Heart left ventricle (tissue), 16 donors: Measurements from ENCODE around the gene TPST1. TPM values are rescaled to one million over a fixed set of nuclear protein-coding genes. Genes with fewer than 3 reads are reported as not detected.
"Not testable (repeated sequence)": the region's sequence is repeated elsewhere in the genome, so short reads cannot be mapped to it uniquely, and the experiment has no call there.

Experiments used
- ATAC-seq, 4 donors: fragments of 200-7000 bp; cut with Tn5 transposase; one replicate each; pipeline ENCODE4 v1.9.1; 2020 to 2022; ENCODE audit warnings: moderate library complexity in 4 of 4, mild to moderate bottlenecking in 3 of 4, moderate number of reproducible peaks in 1 of 4
- DNase-seq, 5 donors: peaks; one replicate each; pipeline ENCODE4 v3.0.0-alpha.2; 2020
- H3K27ac ChIP-seq, 12 donors: fragments of 200-600 bp; sonication (generic) in 4 of 12; one replicate each; pipeline versions ENCODE4 v1.5.0 to v1.8.0; 2016 to 2022; ENCODE audit warnings: mild to moderate bottlenecking in 2 of 12
- H3K27me3 ChIP-seq, 9 donors: fragments of 200-600 bp; sonication (generic) in 2 of 9; one replicate each; pipeline versions ENCODE4 v1.5.1 to v1.8.0; 2016 to 2022; ENCODE audit warnings: mild to moderate bottlenecking in 3 of 9
- H3K36me3 ChIP-seq, 9 donors: fragments of 200-600 bp; sonication (generic) in 2 of 9; one replicate each; pipeline versions ENCODE4 v1.5.0 to v1.8.0; 2018 to 2022; ENCODE audit warnings: mild to moderate bottlenecking in 2 of 9
- H3K4me1 ChIP-seq, 12 donors: fragments of 200-600 bp; sonication (generic) in 4 of 12; one replicate each; pipeline versions ENCODE4 v1.5.0 to v1.8.0; 2016 to 2022; ENCODE audit warnings: mild to moderate bottlenecking in 3 of 12
- H3K4me3 ChIP-seq, 12 donors: fragments of 200-600 bp; sonication (generic) in 4 of 12; one replicate each; pipeline versions ENCODE4 v1.5.0 to v1.8.0; 2017 to 2022; ENCODE audit warnings: mild to moderate bottlenecking in 9 of 12, moderate library complexity in 4 of 12
- H3K9me3 ChIP-seq, 12 donors: fragments of 200-600 bp; sonication (generic) in 4 of 12; one replicate each; pipeline versions ENCODE4 v1.5.0 to v1.8.0; 2016 to 2022; ENCODE audit warnings: mild to moderate bottlenecking in 1 of 12
- POLR2A ChIP-seq, 2 donors: fragments of 450-650 bp; IDR thresholded peaks; one replicate each; pipeline ENCODE4 v1.6.1; 2017; ENCODE audit warnings: antibody characterized with exemption in 2 of 2, mild to moderate bottlenecking in 2 of 2, moderate library complexity in 2 of 2
- WGBS, 4 donors: extraction: QIAGEN DNeasy Blood & Tissue Kit in 2 of 4; methylation state at CpG; one replicate each; pipeline versions ENCODE4 v1.1.5 to v1.1.7; 2013 to 2018; 5-methylcytosine and 5-hydroxymethylcytosine counted together
- intact Hi-C, 10 donors: fragments of 100-400 bp; cut with DNase I; formaldehyde crosslinking; loops; one replicate each; pipeline versions ENCODE4 v1.11.1 to v1.14.2; 2022
- polyA plus RNA-seq, 2 donors: library from polyadenylated mRNA; stranded (reverse); fragments of 200-250 nt; gene quantifications; one replicate each; pipeline ENCODE4 v1.2.3, GENCODE V29; 2013
- total RNA-seq, 9 donors: library from RNA; depleted of rRNA in 2 of 9; stranded (reverse); fragments of >200 nt in 2 of 9; fragmentation: NEBNext Ultra II Directional in 3 of 9; extraction: Animal tissue kit (Norgen Biotek cat#: 25700) in 3 of 9; gene quantifications; one replicate each; pipeline versions ENCODE4 v1.1.0 to v1.2.4, GENCODE V29; 2016 to 2023
- TF ChIP-seq, protein P1 (sequence below), 12 donors: fragments of 200-600 bp; sonication (generic) in 4 of 12; IDR thresholded peaks; one replicate each; pipeline versions ENCODE4 v1.5.0 to v1.8.0; 2018 to 2022; ENCODE audit warnings: antibody characterized with exemption in 12 of 12, mild to moderate bottlenecking in 5 of 12
- donor health status: ischemic (EF 13 %, LVEDD 7.1; RV severe dilation, severe dysfunction).
- donor health status: healthy with polysubstance abuse.
- donor health status: DM: no; HTN: yes; CAD: no.
- donor health status: DM: no; HTN: no; CAD: no.
- donor health status: ischemic (EF 25% LVEDD 6.9; RV normal size, moderate dysfunction).
- donor health status: ischemic (EF 25% LVEDD 5.7; RV mildly dilated, moderate dysfunction).
- donor health status: healthy.
- donor health status: DM: yes; HTN: yes; CAD: no.
- donor health status: ischemic (EF 35%, LVEDD 5.7; RV mildly dilated, moderate dysfunction).
- donor health status: nonischemic (EF 11% LVEDD 7.7; RV severe dilation, severe dysfunction).
- donor health status: DM: yes; HTN: yes; CAD: no.
- donor health status: PGD.
- donor health status: ischemic (EF 29% LVEDD 5.4; RV normal size, mild dysfunction).
- donor health status: nonischemic (EF 23%, LVEDD 6.1; RV moderate dilation, normal function).

TPST1 gene
- total and polyA plus RNA-seq, 11 donors = 1.9 to 10.8 (median 5.5) TPM

DNA sequence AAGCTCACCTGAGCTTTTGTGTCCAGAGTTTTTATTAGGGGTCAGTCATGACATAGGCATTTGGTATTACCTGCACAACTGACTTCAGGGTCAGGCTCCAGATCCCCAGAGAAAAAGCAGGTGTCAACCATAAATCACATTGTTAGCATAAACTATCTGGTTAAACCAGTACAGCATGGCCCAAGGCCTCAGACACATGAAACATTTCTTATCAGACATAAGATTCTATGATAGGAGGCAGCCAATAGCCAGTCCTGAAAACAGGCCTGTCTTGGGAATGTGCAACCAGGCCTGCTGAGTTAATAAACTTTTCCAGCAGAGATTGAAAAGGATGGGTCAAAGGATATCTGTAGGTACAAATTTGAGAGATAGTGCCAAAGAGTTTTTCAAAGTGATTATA lies 116.1 kb downstream of the TPST1 start:
- Histone ChIP-seq H3K4me1 (peaks cover 0 to 5% (median 0%) of the 10 kb centered on the region in 12 donors), H3K27ac (no peak overlapping the region), H3K27me3 (no peaks in the 10 kb centered on the region), H3K4me3 (no peak overlapping the region), H3K9me3 (peaks cover 0 to 6% (median 0%) of the 10 kb centered on the region in 12 donors), H3K36me3 (no peaks in the 10 kb centered on the region)
- intact Hi-C loops = no loop called here
- TF ChIP-seq POLR2A (IDR thresholded peaks at IDR 0.05) = no peak
- TF ChIP-seq, protein P1, sequence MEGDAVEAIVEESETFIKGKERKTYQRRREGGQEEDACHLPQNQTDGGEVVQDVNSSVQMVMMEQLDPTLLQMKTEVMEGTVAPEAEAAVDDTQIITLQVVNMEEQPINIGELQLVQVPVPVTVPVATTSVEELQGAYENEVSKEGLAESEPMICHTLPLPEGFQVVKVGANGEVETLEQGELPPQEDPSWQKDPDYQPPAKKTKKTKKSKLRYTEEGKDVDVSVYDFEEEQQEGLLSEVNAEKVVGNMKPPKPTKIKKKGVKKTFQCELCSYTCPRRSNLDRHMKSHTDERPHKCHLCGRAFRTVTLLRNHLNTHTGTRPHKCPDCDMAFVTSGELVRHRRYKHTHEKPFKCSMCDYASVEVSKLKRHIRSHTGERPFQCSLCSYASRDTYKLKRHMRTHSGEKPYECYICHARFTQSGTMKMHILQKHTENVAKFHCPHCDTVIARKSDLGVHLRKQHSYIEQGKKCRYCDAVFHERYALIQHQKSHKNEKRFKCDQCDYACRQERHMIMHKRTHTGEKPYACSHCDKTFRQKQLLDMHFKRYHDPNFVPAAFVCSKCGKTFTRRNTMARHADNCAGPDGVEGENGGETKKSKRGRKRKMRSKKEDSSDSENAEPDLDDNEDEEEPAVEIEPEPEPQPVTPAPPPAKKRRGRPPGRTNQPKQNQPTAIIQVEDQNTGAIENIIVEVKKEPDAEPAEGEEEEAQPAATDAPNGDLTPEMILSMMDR (IDR thresholded peaks at IDR 0.05) = no peak
- no peak for DNase-seq
- ATAC-seq = no peak

DNA sequence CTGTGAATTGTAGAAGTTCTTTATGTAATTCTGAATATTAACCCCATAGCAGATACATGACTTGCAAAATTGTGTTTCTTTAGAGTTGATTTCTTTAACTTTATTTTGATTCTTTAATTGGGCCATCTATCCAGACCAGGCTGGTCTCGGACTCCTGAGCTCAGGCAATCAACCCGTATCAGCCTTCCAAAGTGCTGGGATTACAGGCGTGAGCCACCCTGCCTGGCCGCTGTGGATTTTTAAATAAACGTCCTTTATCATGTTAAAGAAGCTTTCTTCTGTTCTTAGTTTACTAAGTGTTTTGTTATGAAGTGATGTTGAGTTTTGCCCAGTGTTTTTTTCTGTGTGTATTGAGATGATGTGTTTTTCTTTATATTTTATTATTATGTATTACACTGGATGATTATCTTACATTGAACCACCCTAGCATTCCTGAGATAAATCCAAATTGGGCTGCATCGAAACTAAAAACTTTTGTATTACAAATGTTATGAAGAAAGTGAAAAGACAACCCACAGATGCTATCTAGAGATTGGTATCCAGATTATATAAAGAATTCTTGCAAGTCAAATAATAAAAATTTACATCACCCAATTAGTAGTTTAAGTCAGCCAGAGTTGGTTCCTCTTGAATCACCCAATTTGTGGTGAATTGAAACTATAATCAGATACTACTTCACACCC lies 118.1 kb downstream of the TPST1 start:
- Histone ChIP-seq H3K4me3 (no peak overlapping the region), H3K36me3 (no peaks in the 10 kb centered on the region), H3K27me3 (no peaks in the 10 kb centered on the region), H3K9me3 (peaks cover 0 to 6% (median 0%) of the 10 kb centered on the region in 12 donors), H3K27ac (no peak overlapping the region), H3K4me1 (peaks cover 0 to 11% (median 0%) of the 10 kb centered on the region in 12 donors)
- DNase-seq = no peak
- WGBS, 4 donors = 86 to 93% (median 93%) methylated on average over 6 of the region's 6 CpGs
- no peak for TF ChIP-seq POLR2A (IDR thresholded peaks at IDR 0.05)
- TF ChIP-seq, protein P1 (IDR thresholded peaks at IDR 0.05) = no peak
- intact Hi-C loops = no loop called here
- ATAC-seq = no peak

- H3K9me3 ChIP-seq, H3K27me3 ChIP-seq, H3K36me3 ChIP-seq, DNase-seq, H3K4me3 ChIP-seq, ATAC-seq, intact Hi-C loops, H3K27ac ChIP-seq: not testable (repeated sequence)
- 87 to 94% (median 93%) methylated on average over 6 of the region's 6 CpGs for WGBS, 4 donors
- H3K4me1 ChIP-seq = peaks cover 0 to 11% (median 0%) of the 10 kb centered on the region in 12 donors
Observed at GRCh38 chr7:66324985-66325384, 119.9 kb downstream of the TPST1 start.

DNA sequence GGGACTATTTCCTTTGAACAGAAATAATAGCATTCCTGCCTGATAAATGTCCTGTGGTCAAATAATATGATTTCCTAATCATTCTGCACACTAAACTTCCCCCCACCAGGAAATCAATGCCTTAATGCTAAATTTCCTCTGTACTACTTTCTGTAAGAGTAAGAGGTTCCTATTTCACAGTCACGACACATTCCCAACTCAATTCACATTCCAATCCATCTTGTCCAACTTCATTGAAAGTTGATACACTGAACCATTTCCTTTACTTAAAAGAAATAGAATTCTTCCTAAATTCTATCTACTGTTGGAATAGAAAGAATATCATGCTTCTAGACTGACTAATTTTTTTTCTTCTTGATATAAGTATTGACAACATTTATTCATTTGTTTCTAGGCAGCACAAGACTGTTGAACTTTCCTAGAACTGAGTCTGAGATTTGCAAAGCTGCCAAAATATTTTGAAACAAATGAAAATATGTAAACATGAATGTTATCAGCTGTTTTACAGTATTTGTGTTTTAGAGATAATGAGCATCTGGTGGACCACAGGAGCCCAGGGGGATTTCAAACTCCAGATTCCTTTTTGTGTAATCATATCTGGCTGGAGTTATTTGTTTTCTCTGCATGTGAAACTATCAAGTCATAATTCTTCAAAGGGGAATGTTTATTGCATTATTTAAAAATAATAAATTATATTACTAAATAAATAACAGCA lies 121.5 kb downstream of the TPST1 start:
- Histone ChIP-seq H3K36me3 (no peaks in the 10 kb centered on the region), H3K9me3 (peaks cover 0 to 3% (median 0%) of the 10 kb centered on the region in 12 donors), H3K27me3 (no peaks in the 10 kb centered on the region), H3K4me1 (peaks cover 0 to 20% (median 8%) of the 10 kb centered on the region in 12 donors), H3K27ac (peak overlapping the region in 1 of 12 donors; percentile 5), H3K4me3 (no peak overlapping the region)
- ATAC-seq (peak in 1 of 4 donors; percentile 46), DNase-seq (no peak)
- 75 to 85% (median 80%) methylated on average over 1 of the region's 1 CpG for WGBS, 4 donors
- intact Hi-C loops = no loop called here
- TF ChIP-seq, protein P1 (IDR thresholded peaks at IDR 0.05) = no peak
- no peak for TF ChIP-seq POLR2A (IDR thresholded peaks at IDR 0.05)
